ENCODE measurements around the gene FERD3L.

GRCh38 chr7:19118636-19119371 lies 26.4 kb downstream of the FERD3L start:
- TF ChIP-seq CTCF (IDR thresholded peaks at IDR 0.05; ENCODE audit: low read length) (no peak), EZH2phosphoT487 (IDR thresholded peaks at IDR 0.05; ENCODE audit: low read length) (no peak)
